ENCODE data around the gene NAT14.

DNA sequence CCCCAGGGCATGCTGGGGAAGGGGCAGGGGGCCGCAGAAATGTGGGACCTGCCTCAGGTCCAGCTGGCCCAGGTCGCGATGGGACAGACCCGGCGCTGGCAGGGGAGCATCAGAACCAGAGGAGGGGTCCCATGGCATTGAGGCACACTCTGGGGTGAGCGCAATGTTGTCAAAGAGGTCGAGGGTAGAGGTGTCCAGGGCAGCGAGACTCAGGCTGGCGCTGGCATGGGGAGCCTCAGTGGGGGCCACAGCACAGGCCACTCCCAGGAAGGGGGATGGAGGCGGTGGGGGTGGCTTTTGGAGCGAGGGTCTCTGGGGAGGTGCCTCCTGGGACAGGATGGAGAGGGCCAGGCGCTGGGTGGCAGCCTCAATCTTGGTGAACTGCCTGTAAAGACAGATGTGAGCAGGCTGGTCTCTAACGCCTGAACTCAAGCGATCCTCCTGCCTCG is 21.4 kb upstream of the NAT14 start:
- no peak for TF ChIP-seq CTCF (IDR thresholded peaks at IDR 0.05)
- TF ChIP-seq POLR2A (IDR thresholded peaks at IDR 0.05) = no peak

Data from lower leg skin (tissue), 3 donors.